DOHH2 (cell line): ENCODE data around the gene PRDM2.

ENCODE experiments used
- CTCF ChIP-seq: fragments of 200-600 bp; sonication (generic); IDR thresholded peaks from one replicate; pipeline ENCODE4 v1.5.1; 2014; ENCODE audit warnings: antibody characterized with exemption, mild to moderate bottlenecking, low read depth, low read length; ENCODE audit not compliant: poor library complexity, severe bottlenecking
- EZH2phosphoT487 ChIP-seq: fragments of 200-600 bp; sonication (generic); IDR thresholded peaks from 2 replicates; pipeline ENCODE4 v1.6.1; 2017; ENCODE audit warnings: borderline replicate concordance, mild to moderate bottlenecking, antibody characterized with exemption, low read length, moderate library complexity, mixed read lengths

GRCh38 chr1:13812456-13813397, 112.7 kb downstream of the PRDM2 start:
- TF ChIP-seq CTCF = no peak
- TF ChIP-seq EZH2phosphoT487 = no peak
